ENCODE results near the gene OOSP3. TPM values are rescaled to one million over a fixed set of nuclear protein-coding genes. Genes with fewer than 3 reads are reported as not detected.

The OOSP3 gene
- polyA plus RNA-seq, 1 donor (not counting 4 experiments of a cell fraction or from before 2014, with no cell fraction given), result 0.14 TPM

GRCh38 chr11:59877784-59878183 is 798 bp upstream of the OOSP3 start:
- Histone ChIP-seq H3K27ac (ENCODE audit: control insufficient read depth, insufficient read depth, low read length) (no peak overlapping the region), H3K4me1 (ENCODE audit: control insufficient read depth, extremely low read depth, insufficient read depth, low read length) (no peaks in the 10 kb centered on the region), H4K20me1 (ENCODE audit: control insufficient read depth, extremely low read depth, insufficient read depth, low read length) (no peaks in the 10 kb centered on the region), H3K4me2 (ENCODE audit: control insufficient read depth, extremely low read depth, insufficient read depth, low read depth, low read length) (no peak overlapping the region), H3K36me3 (ENCODE audit: control insufficient read depth in 2 of 2, extremely low read depth in 1 of 2, insufficient read depth in 2 of 2, low read length in 2 of 2) (no peaks in the 10 kb centered on the region), H3K9me3 (ENCODE audit: control insufficient read depth, low read depth, low read length) (no peaks in the 10 kb centered on the region), H3K27me3 (ENCODE audit: control insufficient read depth, extremely low read depth, insufficient read depth, low read length) (no peaks in the 10 kb centered on the region), H3K9me1 (ENCODE audit: control insufficient read depth, extremely low read depth, insufficient read depth, low read length) (no peaks in the 10 kb centered on the region), H3K4me3 (ENCODE audit: control insufficient read depth in 2 of 3, extremely low read depth in 1 of 3, insufficient read depth in 2 of 3, low read depth in 1 of 3, low read length in 3 of 3) (no peak overlapping the region), H2AFZ (ENCODE audit: control insufficient read depth, low read length) (no peak overlapping the region), H3K79me2 (ENCODE audit: control insufficient read depth, insufficient read depth, low read length) (no peaks in the 10 kb centered on the region), H3K9ac (ENCODE audit: control insufficient read depth, extremely low read depth, insufficient read depth, low read length) (no peak overlapping the region)
- no peak for DNase-seq (ENCODE audit: low read depth, low spot score)
- dilution Hi-C loops (cut with MboI; ENCODE audit: extremely low pct_ligation_motif_present, low sequenced_read_pairs), result no loop called here
- TF ChIP-seq EZH2 (IDR thresholded peaks at IDR 0.05; ENCODE audit: low read length) (no peak), CTCF (optimal IDR thresholded peaks at IDR 0.05 in 1 of 3, IDR thresholded peaks at IDR 0.05 in 1 of 3, conservative IDR thresholded peaks at IDR 0.05 in 1 of 3; ENCODE audit: extremely low read depth in 1 of 3, insufficient read depth in 2 of 3, low read length in 3 of 3) (no peak)
- FAIRE-seq, result no peak

- Histone ChIP-seq H3K9me1 (ENCODE audit: control insufficient read depth, extremely low read depth, insufficient read depth, low read length) (no peaks in the 10 kb centered on the region), H3K4me3 (ENCODE audit: control insufficient read depth in 2 of 3, extremely low read depth in 1 of 3, insufficient read depth in 2 of 3, low read depth in 1 of 3, low read length in 3 of 3) (no peak overlapping the region), H3K79me2 (ENCODE audit: control insufficient read depth, insufficient read depth, low read length) (no peaks in the 10 kb centered on the region), H2AFZ (ENCODE audit: control insufficient read depth, low read length) (no peak overlapping the region), H3K9me3 (ENCODE audit: control insufficient read depth, low read depth, low read length) (no peaks in the 10 kb centered on the region), H3K27ac (ENCODE audit: control insufficient read depth, insufficient read depth, low read length) (no peak overlapping the region), H3K4me1 (ENCODE audit: control insufficient read depth, extremely low read depth, insufficient read depth, low read length) (no peaks in the 10 kb centered on the region), H3K9ac (ENCODE audit: control insufficient read depth, extremely low read depth, insufficient read depth, low read length) (no peak overlapping the region), H3K36me3 (ENCODE audit: control insufficient read depth in 2 of 2, extremely low read depth in 1 of 2, insufficient read depth in 2 of 2, low read length in 2 of 2) (no peaks in the 10 kb centered on the region), H3K27me3 (ENCODE audit: control insufficient read depth, extremely low read depth, insufficient read depth, low read length) (no peaks in the 10 kb centered on the region), H4K20me1 (ENCODE audit: control insufficient read depth, extremely low read depth, insufficient read depth, low read length) (no peaks in the 10 kb centered on the region), H3K4me2 (ENCODE audit: control insufficient read depth, extremely low read depth, insufficient read depth, low read depth, low read length) (no peak overlapping the region)
- TF ChIP-seq EZH2 (IDR thresholded peaks at IDR 0.05; ENCODE audit: low read length) (no peak), CTCF (optimal IDR thresholded peaks at IDR 0.05 in 1 of 3, IDR thresholded peaks at IDR 0.05 in 1 of 3, conservative IDR thresholded peaks at IDR 0.05 in 1 of 3; ENCODE audit: extremely low read depth in 1 of 3, insufficient read depth in 2 of 3, low read length in 3 of 3) (no peak)
- dilution Hi-C loops (cut with MboI; ENCODE audit: extremely low pct_ligation_motif_present, low sequenced_read_pairs), result no loop called here
- FAIRE-seq (no peak), DNase-seq (ENCODE audit: low read depth, low spot score) (no peak)
Measured at GRCh38 chr11:59879567-59879966, 985 bp downstream of the OOSP3 start.
